ENCODE results near the gene THADA. TPM values are rescaled to one million over a fixed set of nuclear protein-coding genes. Genes with fewer than 3 reads are reported as not detected.

THADA gene
- total RNA-seq, 2 experiments from 2014 or later, result 31.2 to 32.3 TPM

DNA sequence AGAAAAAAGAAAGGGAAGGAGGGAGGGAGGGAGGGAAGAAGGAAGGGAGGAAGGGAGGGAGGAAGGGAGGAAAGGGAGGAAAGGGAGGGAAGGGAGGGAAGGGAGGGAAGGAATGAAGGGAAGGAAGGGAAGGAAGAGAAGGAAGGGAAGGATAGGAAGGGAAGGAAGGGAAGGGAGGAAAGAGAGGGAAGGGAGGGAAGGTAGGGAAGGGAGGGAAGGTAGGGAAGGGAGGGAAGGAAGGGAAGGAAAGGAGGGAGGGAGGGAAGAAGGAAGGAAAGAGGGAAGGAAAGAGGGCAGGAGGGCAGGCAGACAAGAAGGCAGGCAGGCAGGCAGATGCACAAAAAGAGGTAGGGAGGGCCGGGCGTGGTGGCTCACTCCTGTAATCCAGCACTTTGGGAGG is 74.9 kb downstream of the THADA start:
- no peak overlapping the region for H3K4me2 ChIP-seq (ENCODE audit: low read length)
- no peak overlapping the region for H3K27ac ChIP-seq (ENCODE audit: low read depth, low read length, poor library complexity, severe bottlenecking)
- no peak overlapping the region for H2AFZ ChIP-seq (ENCODE audit: low read length)
- BruUV-seq (replicated peaks), result no TSS peak
- H3K9me3 ChIP-seq (ENCODE audit: low read length), result no peaks in the 10 kb centered on the region
- 0 out of 2 replicates have a peak, but pooled peaks cover 6% of the 10 kb centered on the region for H3K9me2 ChIP-seq (ENCODE audit: insufficient read depth, low read length)
- intact Hi-C loops (cut with micrococcal nuclease; ENCODE audit: unreplicated experiment), result no loop called here
- no peaks in the 10 kb centered on the region; the same call in 1 of the 2 replicates for H4K20me1 ChIP-seq (ENCODE audit: insufficient read depth, low read length)
- CTCF ChIA-PET (ENCODE audit: unreplicated experiment), result no interaction called here
- H3K36me3 ChIP-seq (ENCODE audit: insufficient read depth, low read length), result peaks cover 17% of the 10 kb centered on the region; the same call in 1 of the 2 replicates
- POLR2A ChIA-PET, result interaction anchor here (0.7 to 1.3 kb wide), 2 partner anchors 18 to 257 kb away, joined by 5 to 7 read pairs; no protein-coding TSS in a partner anchor
- DNase-seq (ENCODE audit: low spot score), result no peak
- H3K4me3 ChIP-seq (ENCODE audit: low read depth, low read length, poor library complexity, severe bottlenecking), result no peak overlapping the region
- no peaks in the 10 kb centered on the region for H3K4me1 ChIP-seq (ENCODE audit: insufficient read depth, low read length, poor library complexity, severe bottlenecking)
- TF ChIP-seq EZH2phosphoT487 (IDR thresholded peaks at IDR 0.05; ENCODE audit: borderline replicate concordance, low read depth, low read length), result no peak
- TF ChIP-seq, protein P1, sequence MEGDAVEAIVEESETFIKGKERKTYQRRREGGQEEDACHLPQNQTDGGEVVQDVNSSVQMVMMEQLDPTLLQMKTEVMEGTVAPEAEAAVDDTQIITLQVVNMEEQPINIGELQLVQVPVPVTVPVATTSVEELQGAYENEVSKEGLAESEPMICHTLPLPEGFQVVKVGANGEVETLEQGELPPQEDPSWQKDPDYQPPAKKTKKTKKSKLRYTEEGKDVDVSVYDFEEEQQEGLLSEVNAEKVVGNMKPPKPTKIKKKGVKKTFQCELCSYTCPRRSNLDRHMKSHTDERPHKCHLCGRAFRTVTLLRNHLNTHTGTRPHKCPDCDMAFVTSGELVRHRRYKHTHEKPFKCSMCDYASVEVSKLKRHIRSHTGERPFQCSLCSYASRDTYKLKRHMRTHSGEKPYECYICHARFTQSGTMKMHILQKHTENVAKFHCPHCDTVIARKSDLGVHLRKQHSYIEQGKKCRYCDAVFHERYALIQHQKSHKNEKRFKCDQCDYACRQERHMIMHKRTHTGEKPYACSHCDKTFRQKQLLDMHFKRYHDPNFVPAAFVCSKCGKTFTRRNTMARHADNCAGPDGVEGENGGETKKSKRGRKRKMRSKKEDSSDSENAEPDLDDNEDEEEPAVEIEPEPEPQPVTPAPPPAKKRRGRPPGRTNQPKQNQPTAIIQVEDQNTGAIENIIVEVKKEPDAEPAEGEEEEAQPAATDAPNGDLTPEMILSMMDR (conservative IDR thresholded peaks at IDR 0.05; ENCODE audit: low read length), result no peak
- H3K79me2 ChIP-seq (ENCODE audit: insufficient read depth, low read depth, low read length), result no peaks in the 10 kb centered on the region

DNA sequence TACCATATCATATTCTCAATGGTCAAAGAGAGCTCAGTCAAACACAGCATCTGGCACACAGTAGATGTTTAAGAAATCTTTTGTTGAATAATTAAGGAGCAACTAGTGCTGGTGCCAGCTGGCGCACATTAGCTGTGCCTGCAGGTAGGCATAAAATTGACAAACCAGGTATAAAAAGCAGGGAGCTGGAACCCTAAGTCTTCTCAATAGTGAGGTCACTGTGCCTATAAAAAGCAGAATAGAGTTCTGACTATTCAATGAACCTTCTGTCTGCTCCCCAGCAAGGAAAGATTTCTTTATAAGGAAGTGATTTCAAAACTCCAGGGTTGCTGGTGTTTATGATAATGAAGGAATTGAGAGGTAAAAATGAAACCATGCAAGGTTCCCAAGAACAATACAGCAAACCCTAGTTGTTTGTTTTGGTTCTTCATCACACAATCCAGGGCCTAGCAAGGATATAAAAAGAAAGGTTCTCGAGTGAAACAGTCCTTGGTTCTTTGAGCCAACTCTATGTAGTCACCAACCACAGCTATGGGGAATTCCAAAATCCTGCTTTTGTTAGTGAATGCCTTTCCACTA is 76.1 kb downstream of the THADA start:
- ChIA-PET POLR2A (no interaction called here), CTCF (ENCODE audit: unreplicated experiment) (no interaction called here)
- BruUV-seq (replicated peaks), result no TSS peak

More for the DNA sequence above, 76.1 kb downstream of the THADA start:
- no peak overlapping the region for H3K27ac ChIP-seq (ENCODE audit: low read depth, low read length, poor library complexity, severe bottlenecking)
- no peak overlapping the region for H3K4me3 ChIP-seq (ENCODE audit: low read depth, low read length, poor library complexity, severe bottlenecking)
- TF ChIP-seq EZH2phosphoT487 (IDR thresholded peaks at IDR 0.05; ENCODE audit: borderline replicate concordance, low read depth, low read length), result no peak
- TF ChIP-seq, protein P1 (conservative IDR thresholded peaks at IDR 0.05; ENCODE audit: low read length), result no peak
- DNase-seq (ENCODE audit: low spot score), result no peak
- no peaks in the 10 kb centered on the region; the same call in 1 of the 2 replicates for H4K20me1 ChIP-seq (ENCODE audit: insufficient read depth, low read length)
- H3K9me3 ChIP-seq (ENCODE audit: low read length), result no peaks in the 10 kb centered on the region
- intact Hi-C loops (cut with micrococcal nuclease; ENCODE audit: unreplicated experiment), result no loop called here
- no peaks in the 10 kb centered on the region for H3K4me1 ChIP-seq (ENCODE audit: insufficient read depth, low read length, poor library complexity, severe bottlenecking)
- H3K36me3 ChIP-seq (ENCODE audit: insufficient read depth, low read length), result peaks cover 8% of the 10 kb centered on the region; the same call in 1 of the 2 replicates
- H2AFZ ChIP-seq (ENCODE audit: low read length), result no peak overlapping the region
- H3K4me2 ChIP-seq (ENCODE audit: low read length), result no peak overlapping the region
- H3K9me2 ChIP-seq (ENCODE audit: insufficient read depth, low read length), result 0 out of 2 replicates have a peak, but pooled peaks cover 6% of the 10 kb centered on the region
- H3K79me2 ChIP-seq (ENCODE audit: insufficient read depth, low read depth, low read length), result no peaks in the 10 kb centered on the region

Data from OCI-LY7 (cell line).